Measurements from ENCODE around the gene OTOG. TPM values are rescaled to one million over a fixed set of nuclear protein-coding genes. Genes with fewer than 3 reads are reported as not detected.

Gene OTOG
- total and polyA plus RNA-seq, 4 donors = 0.11 TPM; not detected in 3

DNA sequence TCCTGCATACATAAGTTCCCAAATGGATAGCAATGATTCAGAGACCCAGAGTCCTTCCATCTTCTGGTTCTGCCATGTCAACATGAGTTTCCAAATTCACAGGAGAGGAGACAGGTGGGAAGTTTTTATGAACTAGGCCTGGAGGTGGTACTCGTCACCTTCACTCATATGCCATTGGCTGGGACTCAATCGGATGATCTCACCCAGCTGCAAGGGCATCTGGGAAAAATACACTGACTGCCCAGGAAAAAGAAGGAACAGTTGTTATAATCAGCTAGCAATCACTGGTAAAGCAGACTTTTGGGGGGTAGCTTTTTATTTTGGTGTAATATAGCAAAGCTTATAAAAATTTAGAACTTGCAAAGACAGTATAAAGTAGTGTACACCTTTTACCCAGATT is 83.9 kb downstream of the OTOG start:
- no peak overlapping the region for H3K27ac ChIP-seq (ENCODE audit: low read depth in 1 of 2, low read length in 1 of 2)
- TF ChIP-seq, protein P1, sequence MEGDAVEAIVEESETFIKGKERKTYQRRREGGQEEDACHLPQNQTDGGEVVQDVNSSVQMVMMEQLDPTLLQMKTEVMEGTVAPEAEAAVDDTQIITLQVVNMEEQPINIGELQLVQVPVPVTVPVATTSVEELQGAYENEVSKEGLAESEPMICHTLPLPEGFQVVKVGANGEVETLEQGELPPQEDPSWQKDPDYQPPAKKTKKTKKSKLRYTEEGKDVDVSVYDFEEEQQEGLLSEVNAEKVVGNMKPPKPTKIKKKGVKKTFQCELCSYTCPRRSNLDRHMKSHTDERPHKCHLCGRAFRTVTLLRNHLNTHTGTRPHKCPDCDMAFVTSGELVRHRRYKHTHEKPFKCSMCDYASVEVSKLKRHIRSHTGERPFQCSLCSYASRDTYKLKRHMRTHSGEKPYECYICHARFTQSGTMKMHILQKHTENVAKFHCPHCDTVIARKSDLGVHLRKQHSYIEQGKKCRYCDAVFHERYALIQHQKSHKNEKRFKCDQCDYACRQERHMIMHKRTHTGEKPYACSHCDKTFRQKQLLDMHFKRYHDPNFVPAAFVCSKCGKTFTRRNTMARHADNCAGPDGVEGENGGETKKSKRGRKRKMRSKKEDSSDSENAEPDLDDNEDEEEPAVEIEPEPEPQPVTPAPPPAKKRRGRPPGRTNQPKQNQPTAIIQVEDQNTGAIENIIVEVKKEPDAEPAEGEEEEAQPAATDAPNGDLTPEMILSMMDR (IDR thresholded peaks at IDR 0.05; ENCODE audit: control extremely low read depth, extremely low read depth) = no peak
- H3K36me3 ChIP-seq (ENCODE audit: control insufficient read depth in 4 of 4, insufficient read depth in 4 of 4, low read length in 4 of 4) = no peaks in the 10 kb centered on the region
- H3K9ac ChIP-seq (ENCODE audit: insufficient read depth in 1 of 2, low read length in 2 of 2) = no peak overlapping the region
- H3K27me3 ChIP-seq (ENCODE audit: control insufficient read depth in 3 of 3, insufficient read depth in 3 of 3, low read length in 2 of 3) = no peaks in the 10 kb centered on the region
- H3K4me3 ChIP-seq = no peak overlapping the region
- DNase-seq (no peak), ATAC-seq (ENCODE audit: insufficient read depth, low FRiP score) (no peak)
- 87 to 93% methylated on average over 2 of the region's 2 CpGs for WGBS, 2 donors
- H3K9me3 ChIP-seq (ENCODE audit: control insufficient read depth in 4 of 4, insufficient read depth in 3 of 4, low read length in 3 of 4) = peaks cover 0 to 1% (median 0%) of the 10 kb centered on the region in 4 donors
- H3K4me1 ChIP-seq (ENCODE audit: control insufficient read depth in 5 of 5, insufficient read depth in 5 of 5, low read length in 5 of 5) = no peaks in the 10 kb centered on the region

- TF ChIP-seq, protein P1 (IDR thresholded peaks at IDR 0.05; ENCODE audit: control extremely low read depth, extremely low read depth) = no peak
- WGBS, 2 donors = 90 to 95% methylated on average over 19 of the region's 19 CpGs
- DNase-seq = no peak
Observed at GRCh38 chr11:17631702-17632365, 84.8 kb downstream of the OTOG start.

GRCh38 chr11:17633279-17633986 is 86.4 kb downstream of the OTOG start:
- TF ChIP-seq, protein P1 (IDR thresholded peaks at IDR 0.05; ENCODE audit: control extremely low read depth, extremely low read depth) = no peak
- no peak overlapping the region for H3K9ac ChIP-seq (ENCODE audit: insufficient read depth in 1 of 2, low read length in 2 of 2)
- no peaks in the 10 kb centered on the region for H3K9me3 ChIP-seq (ENCODE audit: control insufficient read depth in 4 of 4, insufficient read depth in 3 of 4, low read length in 3 of 4)
- no peaks in the 10 kb centered on the region for H3K27me3 ChIP-seq (ENCODE audit: control insufficient read depth in 3 of 3, insufficient read depth in 3 of 3, low read length in 2 of 3)
- no peaks in the 10 kb centered on the region for H3K4me1 ChIP-seq (ENCODE audit: control insufficient read depth in 5 of 5, insufficient read depth in 5 of 5, low read length in 5 of 5)
- ATAC-seq (ENCODE audit: insufficient read depth, low FRiP score) (no peak), DNase-seq (no peak)
- H3K36me3 ChIP-seq (ENCODE audit: control insufficient read depth in 4 of 4, insufficient read depth in 4 of 4, low read length in 4 of 4) = no peaks in the 10 kb centered on the region
- no peak overlapping the region for H3K4me3 ChIP-seq
- WGBS, 2 donors = 88 to 96% methylated on average over 11 of the region's 11 CpGs
- H3K27ac ChIP-seq (ENCODE audit: low read depth in 1 of 2, low read length in 1 of 2) = no peak overlapping the region

More at GRCh38 chr11:17631702-17632365, 84.8 kb downstream of the OTOG start:
- no peak overlapping the region for H3K9ac ChIP-seq (ENCODE audit: insufficient read depth in 1 of 2, low read length in 2 of 2)
- ATAC-seq (ENCODE audit: insufficient read depth, low FRiP score) = no peak
- H3K4me3 ChIP-seq = no peak overlapping the region
- no peaks in the 10 kb centered on the region for H3K27me3 ChIP-seq (ENCODE audit: control insufficient read depth in 3 of 3, insufficient read depth in 3 of 3, low read length in 2 of 3)
- no peaks in the 10 kb centered on the region for H3K36me3 ChIP-seq (ENCODE audit: control insufficient read depth in 4 of 4, insufficient read depth in 4 of 4, low read length in 4 of 4)
- no peak overlapping the region for H3K27ac ChIP-seq (ENCODE audit: low read depth in 1 of 2, low read length in 1 of 2)
- H3K9me3 ChIP-seq (ENCODE audit: control insufficient read depth in 4 of 4, insufficient read depth in 3 of 4, low read length in 3 of 4) = no peaks in the 10 kb centered on the region
- no peaks in the 10 kb centered on the region for H3K4me1 ChIP-seq (ENCODE audit: control insufficient read depth in 5 of 5, insufficient read depth in 5 of 5, low read length in 5 of 5)
